ENCODE data around the gene ATG2A.

Gene ATG2A

GRCh38 chr11:64923944-64924909, 7.2 kb upstream of the ATG2A start, which contains the start of gene PPP2R5B:
Gene PPP2R5B, plus strand, starts transcription at chr11:64924689. Its CDS starts 1,046 bp downstream, at chr11:64925735.
- FAIRE-seq = peak; percentile 97

- no peak for FAIRE-seq
These were observed 6.2 kb upstream of the ATG2A start for GRCh38 chr11:64923151-64923661.

- FAIRE-seq = no peak
These were observed 4.4 kb upstream of the ATG2A start for GRCh38 chr11:64921384-64921783.

- FAIRE-seq = no peak
These were observed 3.1 kb upstream of the ATG2A start for GRCh38 chr11:64920124-64920523.

GRCh38 chr11:64919627-64920026, 2.6 kb upstream of the ATG2A start:
- no peak for FAIRE-seq

GRCh38 chr11:64918017-64918416, 1.0 kb upstream of the ATG2A start:
- FAIRE-seq = no peak

GRCh38 chr11:64917663-64917995, 620 bp upstream of the ATG2A start:
- FAIRE-seq = no peak

GRCh38 chr11:64916040-64916774, 802 bp downstream of the ATG2A start:
- no peak for FAIRE-seq

GRCh38 chr11:64915376-64915887, 1.6 kb downstream of the ATG2A start:
- no peak for FAIRE-seq

GRCh38 chr11:64914123-64914522, 2.9 kb downstream of the ATG2A start:
- no peak for FAIRE-seq

GRCh38 chr11:64913171-64913727, 3.8 kb downstream of the ATG2A start:
- no peak for FAIRE-seq

GRCh38 chr11:64911689-64912088, 5.3 kb downstream of the ATG2A start:
- no peak for FAIRE-seq

- no peak for FAIRE-seq
These were observed 5.9 kb downstream of the ATG2A start for GRCh38 chr11:64911142-64911541.

- FAIRE-seq = no peak
These were observed 6.4 kb downstream of the ATG2A start for GRCh38 chr11:64910451-64911093.

GRCh38 chr11:64909653-64910343, 7.2 kb downstream of the ATG2A start:
- FAIRE-seq = no peak

GRCh38 chr11:64908766-64909165, 8.2 kb downstream of the ATG2A start:
- FAIRE-seq = no peak

GRCh38 chr11:64906314-64906635, 10.7 kb downstream of the ATG2A start:
- FAIRE-seq = no peak

GRCh38 chr11:64905516-64906313, 11.3 kb downstream of the ATG2A start:
- FAIRE-seq = no peak

GRCh38 chr11:64903291-64903833, 13.6 kb downstream of the ATG2A start:
- FAIRE-seq = no peak

GRCh38 chr11:64902102-64902900, 14.7 kb downstream of the ATG2A start:
- no peak for FAIRE-seq
